Inferior parietal cortex (tissue), 1 donor: ENCODE data around the gene MMS22L.

ENCODE experiments used
- DNase-seq: peaks from one replicate; pipeline ENCODE4 v3.0.0-alpha.2; 2016; ENCODE audit errors: extremely low spot score

MMS22L gene, protein sequence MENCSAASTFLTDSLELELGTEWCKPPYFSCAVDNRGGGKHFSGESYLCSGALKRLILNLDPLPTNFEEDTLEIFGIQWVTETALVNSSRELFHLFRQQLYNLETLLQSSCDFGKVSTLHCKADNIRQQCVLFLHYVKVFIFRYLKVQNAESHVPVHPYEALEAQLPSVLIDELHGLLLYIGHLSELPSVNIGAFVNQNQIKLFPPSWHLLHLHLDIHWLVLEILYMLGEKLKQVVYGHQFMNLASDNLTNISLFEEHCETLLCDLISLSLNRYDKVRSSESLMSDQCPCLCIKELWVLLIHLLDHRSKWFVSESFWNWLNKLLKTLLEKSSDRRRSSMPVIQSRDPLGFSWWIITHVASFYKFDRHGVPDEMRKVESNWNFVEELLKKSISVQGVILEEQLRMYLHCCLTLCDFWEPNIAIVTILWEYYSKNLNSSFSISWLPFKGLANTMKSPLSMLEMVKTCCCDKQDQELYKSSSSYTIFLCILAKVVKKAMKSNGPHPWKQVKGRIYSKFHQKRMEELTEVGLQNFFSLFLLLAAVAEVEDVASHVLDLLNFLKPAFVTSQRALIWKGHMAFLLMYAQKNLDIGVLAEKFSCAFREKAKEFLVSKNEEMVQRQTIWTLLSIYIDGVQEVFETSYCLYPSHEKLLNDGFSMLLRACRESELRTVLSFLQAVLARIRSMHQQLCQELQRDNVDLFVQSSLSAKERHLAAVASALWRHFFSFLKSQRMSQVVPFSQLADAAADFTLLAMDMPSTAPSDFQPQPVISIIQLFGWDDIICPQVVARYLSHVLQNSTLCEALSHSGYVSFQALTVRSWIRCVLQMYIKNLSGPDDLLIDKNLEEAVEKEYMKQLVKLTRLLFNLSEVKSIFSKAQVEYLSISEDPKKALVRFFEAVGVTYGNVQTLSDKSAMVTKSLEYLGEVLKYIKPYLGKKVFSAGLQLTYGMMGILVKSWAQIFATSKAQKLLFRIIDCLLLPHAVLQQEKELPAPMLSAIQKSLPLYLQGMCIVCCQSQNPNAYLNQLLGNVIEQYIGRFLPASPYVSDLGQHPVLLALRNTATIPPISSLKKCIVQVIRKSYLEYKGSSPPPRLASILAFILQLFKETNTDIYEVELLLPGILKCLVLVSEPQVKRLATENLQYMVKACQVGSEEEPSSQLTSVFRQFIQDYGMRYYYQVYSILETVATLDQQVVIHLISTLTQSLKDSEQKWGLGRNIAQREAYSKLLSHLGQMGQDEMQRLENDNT

DNA sequence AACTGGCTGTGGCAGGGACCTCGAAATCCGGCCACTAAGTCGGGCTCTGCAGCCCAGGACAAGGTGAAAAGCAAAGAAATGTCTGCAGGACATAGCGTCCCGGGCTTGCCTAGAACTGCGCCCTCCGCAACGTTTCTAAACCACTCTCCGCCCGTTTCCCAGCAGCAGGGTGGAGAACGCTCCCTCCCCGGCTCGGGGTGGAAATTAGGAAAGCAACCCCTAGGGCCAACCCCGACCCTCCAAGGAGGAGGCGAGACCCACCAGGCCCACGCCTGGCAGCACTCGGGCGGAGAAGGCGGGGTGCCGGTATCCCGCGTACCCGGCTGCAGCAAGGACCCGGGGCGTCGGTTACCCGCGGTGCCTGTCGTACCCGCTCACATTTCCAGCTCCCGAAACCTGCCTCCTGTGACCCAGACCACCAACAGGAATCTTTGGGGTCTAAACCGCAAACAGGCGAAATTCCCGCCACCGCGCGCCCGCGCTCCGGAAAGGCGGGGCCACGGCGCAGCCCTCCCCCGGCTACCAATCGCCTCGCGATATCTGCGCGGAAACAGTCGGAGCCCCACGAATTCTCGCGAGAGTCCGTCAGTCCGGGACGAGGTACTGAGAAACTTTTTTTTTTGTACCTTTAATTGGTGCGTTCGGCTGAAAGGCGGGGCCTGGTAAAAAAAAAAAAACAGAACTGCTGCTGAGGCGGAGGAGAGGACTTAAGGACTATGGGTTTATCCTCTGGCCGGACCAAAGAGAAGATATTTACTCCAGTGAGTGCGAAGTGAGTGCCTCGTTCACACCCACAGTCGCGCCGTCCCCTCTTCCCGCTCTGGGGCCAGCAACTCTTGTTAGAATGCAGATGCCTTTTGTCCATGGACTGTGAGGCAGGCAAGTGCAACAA lies at the start of gene MMS22L:
Gene MMS22L (minus strand): TSS at position 491 of the 892 bp plus-strand sequence. CDS start 739 bp downstream, outside the sequence.
- DNase-seq, result peak; percentile 92

GRCh38 chr6:97322811-97323210 lies 39.8 kb upstream of the MMS22L start:
- no peak for DNase-seq

DNA sequence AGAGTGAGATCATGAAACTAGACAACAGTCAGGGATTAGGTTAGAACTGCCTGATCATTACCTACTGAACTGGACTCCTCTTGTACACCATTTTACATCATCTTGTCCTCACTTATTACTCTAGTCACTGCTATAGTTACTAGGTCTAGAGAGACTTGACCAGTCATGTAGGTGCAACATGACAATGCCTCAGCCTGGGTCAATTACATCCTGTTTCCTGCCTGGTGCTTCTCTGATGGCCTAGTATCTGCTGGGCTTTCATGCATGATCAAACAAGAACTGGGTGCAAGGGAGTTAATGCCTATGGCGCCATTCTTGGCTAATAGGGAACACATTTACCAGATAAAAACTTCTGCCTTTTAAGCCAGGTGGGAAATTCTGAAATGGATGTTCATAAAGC lies 39.2 kb upstream of the MMS22L start:
- no peak for DNase-seq

DNA sequence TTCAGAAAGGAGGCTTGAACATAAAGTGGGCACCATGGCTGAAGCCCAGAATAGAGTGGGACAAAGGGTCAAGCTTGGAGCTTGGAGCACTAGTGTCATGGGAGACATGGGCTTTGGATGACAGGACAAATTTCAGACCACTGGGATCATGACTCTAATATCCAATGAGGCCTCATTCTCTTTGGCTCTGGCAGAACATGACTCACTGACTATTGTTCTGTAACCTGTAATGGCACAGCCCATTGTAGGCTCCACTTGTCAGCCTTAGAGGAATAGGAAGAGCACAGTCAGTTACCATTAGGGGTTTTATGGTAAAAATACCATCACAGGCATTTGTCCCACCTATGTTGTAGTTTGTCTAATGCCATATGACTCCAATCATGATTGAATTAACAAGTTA lies 34.0 kb upstream of the MMS22L start:
- DNase-seq, result no peak

- no peak for DNase-seq
Measured at GRCh38 chr6:97312241-97312640, 29.2 kb upstream of the MMS22L start.

DNA sequence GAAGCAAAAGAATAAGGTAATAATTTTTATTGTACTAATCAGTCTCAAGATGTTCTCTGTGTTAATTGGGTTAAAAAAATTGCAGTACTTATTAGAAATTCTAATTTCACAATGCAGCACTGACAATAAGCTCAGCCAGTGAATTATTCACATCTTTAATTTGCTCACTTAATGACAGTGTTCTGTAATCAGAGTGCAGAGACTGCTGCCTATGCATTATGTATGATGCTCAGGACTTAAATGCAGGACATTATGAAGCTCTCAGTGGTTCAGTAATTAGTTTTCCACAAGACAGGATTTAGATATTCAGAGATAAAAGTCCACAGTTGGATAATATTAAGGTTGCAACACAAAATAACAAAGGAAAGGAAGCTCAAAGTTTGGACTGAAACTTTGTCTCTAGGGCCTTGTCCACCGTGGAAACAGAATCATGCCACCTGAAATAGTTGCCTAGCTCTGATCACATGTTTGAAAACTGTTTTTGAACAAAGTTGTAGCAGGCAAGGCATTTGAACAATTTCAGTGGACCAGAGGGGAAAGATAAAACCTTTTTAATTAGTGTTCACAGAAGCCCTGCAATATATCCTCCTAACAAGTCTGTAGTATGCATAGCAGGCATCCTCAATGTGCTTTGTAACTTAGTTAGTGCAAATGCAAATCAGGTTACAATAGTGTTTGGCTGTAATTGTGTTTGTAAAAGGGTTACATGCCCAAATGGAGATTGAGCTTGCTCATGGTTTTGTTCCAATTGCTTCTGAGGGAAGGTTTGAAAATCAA lies 23.7 kb upstream of the MMS22L start:
- peak; percentile 29 for DNase-seq

GRCh38 chr6:97305414-97306066 lies 22.5 kb upstream of the MMS22L start:
- no peak for DNase-seq

DNA sequence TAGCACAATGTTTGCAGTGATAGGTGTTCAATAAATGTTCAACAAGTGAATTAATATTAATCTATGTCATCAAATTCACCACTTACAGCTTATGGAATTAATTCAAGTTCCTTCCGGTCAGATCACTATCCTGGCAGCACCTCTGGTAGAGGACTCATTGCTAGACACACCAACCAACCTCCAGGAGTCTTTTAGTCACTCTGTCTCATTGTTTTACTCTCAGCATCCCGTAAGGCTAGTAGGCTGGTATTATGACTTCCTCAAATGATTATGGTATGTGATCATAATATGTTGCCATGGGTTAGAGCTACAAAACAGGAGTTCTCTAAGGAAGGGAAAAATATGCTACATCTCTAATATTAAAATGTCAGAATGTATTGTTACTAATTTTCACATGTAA lies 21.7 kb upstream of the MMS22L start:
- no peak for DNase-seq

DNA sequence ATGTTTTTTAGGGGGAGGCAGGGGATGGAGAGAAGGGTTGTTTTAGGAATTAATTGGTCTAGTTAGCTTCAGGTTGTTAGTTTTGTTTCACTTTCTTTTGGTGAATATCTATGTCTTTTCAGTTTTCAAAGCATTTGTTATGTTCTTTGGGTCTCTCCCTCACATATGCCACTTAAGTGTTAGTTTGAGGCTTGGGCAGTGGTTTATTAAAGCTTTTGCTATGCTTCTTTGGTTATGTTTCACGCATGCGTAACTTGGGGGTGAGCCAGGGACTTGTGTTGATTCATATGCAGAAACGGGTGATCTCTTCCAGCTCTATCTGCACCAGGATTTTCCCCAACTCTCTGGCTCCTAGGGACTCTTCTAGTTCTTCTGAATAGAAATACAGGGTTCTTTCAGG lies 11.4 kb upstream of the MMS22L start:
- DNase-seq, result no peak

- DNase-seq, result no peak
Measured at GRCh38 chr6:97293198-97293696, 10.2 kb upstream of the MMS22L start.

- DNase-seq, result no peak
Measured at GRCh38 chr6:97292671-97293070, 9.7 kb upstream of the MMS22L start.

DNA sequence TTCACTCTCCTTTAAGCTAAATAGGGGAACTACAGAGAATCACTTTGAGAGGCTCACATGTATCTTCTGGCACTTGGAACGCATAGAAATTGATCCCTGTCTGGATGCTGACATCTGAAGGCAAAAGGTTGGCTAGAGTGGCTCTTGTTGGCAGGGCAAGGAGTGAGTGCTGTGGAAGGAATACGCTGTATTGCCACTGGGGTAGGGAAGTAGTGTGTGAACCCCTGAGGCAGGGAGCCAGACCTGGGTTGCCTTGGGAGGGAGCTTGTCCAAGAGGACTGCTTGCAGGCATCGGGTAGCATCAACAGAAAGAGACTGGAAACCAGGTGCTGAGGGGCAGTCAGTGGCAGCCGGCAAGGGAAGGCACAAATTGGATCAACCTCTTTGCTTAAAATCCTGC lies 8.9 kb upstream of the MMS22L start:
- no peak for DNase-seq

DNA sequence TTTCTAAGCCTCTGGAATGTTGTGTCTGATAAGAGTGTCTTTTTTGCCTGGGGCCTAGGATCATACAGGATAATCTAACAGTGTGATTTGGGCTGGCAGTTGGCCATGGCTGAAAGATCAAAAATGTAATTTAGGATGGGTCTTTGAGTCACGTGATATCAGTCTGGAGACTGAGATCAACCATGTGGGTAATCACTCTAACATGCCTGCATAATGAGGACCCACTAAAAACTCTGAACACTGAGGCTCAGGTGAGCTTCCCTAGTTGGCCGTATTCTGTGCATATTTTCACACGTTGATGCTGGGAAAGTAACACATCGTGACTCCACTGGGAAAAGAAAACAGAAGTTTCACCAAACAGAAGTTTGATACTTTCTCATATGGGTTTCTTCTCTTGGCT lies 6.3 kb upstream of the MMS22L start:
- DNase-seq, result no peak

DNA sequence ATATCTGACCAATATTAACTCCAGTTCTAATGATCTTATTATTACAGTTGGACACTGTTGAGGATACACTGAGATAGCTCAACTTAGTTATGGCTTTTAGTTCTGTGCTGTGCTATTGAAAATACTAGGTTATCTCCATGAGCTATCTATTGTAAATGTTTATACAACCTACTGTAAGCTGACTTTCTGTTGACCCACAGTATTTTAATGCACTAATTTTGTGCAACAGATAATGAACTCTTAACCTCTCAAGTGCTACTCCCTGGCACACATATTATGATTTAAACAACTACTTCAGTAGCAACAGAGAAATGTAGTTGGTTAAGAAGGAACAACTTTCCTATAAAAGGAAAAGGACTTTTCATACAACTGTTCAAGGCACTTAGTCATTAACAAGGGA lies 5.2 kb upstream of the MMS22L start:
- DNase-seq, result no peak

GRCh38 chr6:97282238-97282725 lies 734 bp downstream of the MMS22L start:
- no peak for DNase-seq

GRCh38 chr6:97280766-97281165 lies 2.2 kb downstream of the MMS22L start:
- DNase-seq, result no peak

DNA sequence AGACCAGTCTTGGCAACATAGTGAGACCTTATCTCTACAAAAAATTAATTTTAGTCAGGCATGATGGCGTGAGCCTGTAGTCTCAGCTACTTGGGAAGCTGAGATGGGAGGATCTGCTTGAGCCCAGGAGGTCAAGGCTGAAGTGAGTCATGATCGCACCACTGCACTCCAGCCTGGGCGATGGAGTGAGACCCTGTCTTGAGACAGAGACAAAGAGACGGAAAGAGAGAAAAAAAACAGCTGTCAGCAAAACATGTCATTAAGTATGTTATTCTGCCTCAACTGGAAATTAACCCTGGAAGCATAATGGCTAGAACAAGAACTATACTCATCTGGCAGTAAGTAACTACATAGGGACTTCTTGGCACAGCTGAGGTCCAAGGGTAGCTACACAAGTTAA lies 7.2 kb downstream of the MMS22L start:
- DNase-seq, result no peak

DNA sequence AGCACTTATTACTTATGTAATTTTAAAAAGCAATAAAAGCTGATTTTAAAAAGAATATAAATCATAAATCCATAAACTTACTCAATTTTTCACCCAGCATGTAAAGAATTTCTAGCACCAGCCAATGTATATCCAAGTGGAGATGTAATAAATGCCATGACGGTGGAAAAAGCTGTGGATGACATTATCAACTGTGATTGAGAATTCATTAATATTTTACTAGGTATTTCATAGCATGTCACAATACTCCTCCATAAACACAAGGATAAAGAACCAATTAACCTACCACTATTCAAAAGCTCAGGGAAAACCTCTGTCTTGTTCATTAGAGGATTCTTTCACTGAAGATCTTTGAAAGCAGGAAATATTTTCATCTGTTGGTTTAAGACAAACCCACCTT lies 13.2 kb downstream of the MMS22L start:
- DNase-seq, result no peak

DNA sequence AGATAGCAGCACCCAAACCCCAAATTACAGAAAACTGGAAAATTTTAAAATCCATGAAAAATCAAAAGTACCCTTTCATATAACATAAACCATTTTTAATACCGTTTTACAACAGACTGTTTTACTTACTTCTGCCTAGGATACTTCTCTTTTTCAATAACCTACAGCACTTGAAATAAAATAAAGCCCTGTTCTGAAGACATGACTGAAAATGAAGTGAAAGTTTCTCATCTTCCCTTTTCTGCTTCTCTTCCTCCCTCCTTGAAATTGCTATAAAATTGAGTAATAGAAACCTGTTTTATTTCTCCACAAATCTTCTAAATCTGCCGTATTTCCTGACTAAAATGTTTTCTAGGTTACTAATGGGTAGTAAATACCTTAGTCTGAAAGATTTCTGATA lies 20.3 kb downstream of the MMS22L start:
- no peak for DNase-seq
